WTC11 (cell line): Measurements from ENCODE around the gene EHBP1. TPM values are rescaled to one million over a fixed set of nuclear protein-coding genes. Genes with fewer than 3 reads are reported as not detected.

ENCODE experiments used
- ATAC-seq: fragments of 200-7000 bp; cut with Tn5 transposase; 2 replicates; pipeline ENCODE4 v1.10.0; 2021; ENCODE audit warnings: mild to moderate bottlenecking, moderate library complexity
- CTCF ChIA-PET: fragments of 300-600 bp; sonication (Branson Sonifier 250); formaldehyde crosslinking; loops from one replicate; lab custom pipeline; 2021; ENCODE audit warnings: antibody characterized with exemption; lab: Charles Lee
- POLR2A ChIA-PET: fragments of 350-600 bp; sonication (Branson Sonifier 250); formaldehyde crosslinking; loops from one replicate; lab custom pipeline; 2021; ENCODE audit warnings: antibody characterized with exemption; lab: Charles Lee
- DNase-seq: peaks from one replicate; pipeline ENCODE4 v3.0.0; 2021; ENCODE audit warnings: low spot score
- H3K27ac Mint-ChIP-seq: 2 replicates; pipeline ENCODE4 v1.8.0; 2021; ENCODE audit warnings: mixed read lengths
- H3K27me3 Mint-ChIP-seq: 2 replicates; pipeline ENCODE4 v1.8.0; 2021; ENCODE audit warnings: low read depth, mild to moderate bottlenecking, moderate library complexity, mixed read lengths
- H3K36me3 Mint-ChIP-seq: 2 replicates; pipeline ENCODE4 v1.8.0; 2021; ENCODE audit warnings: mixed read lengths
- H3K4me1 Mint-ChIP-seq: 2 replicates; pipeline ENCODE4 v1.8.0; 2022; ENCODE audit warnings: mixed read lengths
- H3K4me3 Mint-ChIP-seq: 2 replicates; pipeline ENCODE4 v1.8.0; 2021; ENCODE audit warnings: mild to moderate bottlenecking, moderate library complexity, mixed read lengths
- H3K9me3 Mint-ChIP-seq: 2 replicates; pipeline ENCODE4 v1.8.0; 2021; ENCODE audit warnings: mixed read lengths
- ATF6 ChIP-seq: sonication (generic); formaldehyde crosslinking; IDR thresholded peaks from 2 replicates; pipeline ENCODE4 v1.8.1; 2023; ENCODE audit warnings: mild to moderate bottlenecking, missing genetic modification reagents
- CTCF ChIP-seq: fragments of 200-600 bp; IDR thresholded peaks from 2 replicates; pipeline ENCODE4 v1.8.0; 2022; ENCODE audit warnings: antibody characterized with exemption
- ERG ChIP-seq: fragments of 250-450 bp; sonication (Bioruptor Pico); IDR thresholded peaks from 2 replicates; pipeline ENCODE4 v1.8.0; 2021; ENCODE audit warnings: mild to moderate bottlenecking
- FOXJ3 ChIP-seq: sonication (generic); formaldehyde crosslinking; IDR thresholded peaks from 2 replicates; pipeline ENCODE4 v1.9.0; 2021; ENCODE audit warnings: missing genetic modification reagents, mild to moderate bottlenecking, borderline replicate concordance
- HMGA2 ChIP-seq: fragments of 250-450 bp; sonication (Bioruptor Pico); IDR thresholded peaks from 2 replicates; pipeline ENCODE4 v1.4.0; 2021; ENCODE audit warnings: mild to moderate bottlenecking, moderate library complexity
- IRF2 ChIP-seq: sonication (generic); formaldehyde crosslinking; IDR thresholded peaks from 2 replicates; pipeline ENCODE4 v1.8.0; 2022; ENCODE audit warnings: low read depth, missing genetic modification reagents, borderline replicate concordance
- JUN ChIP-seq: sonication (generic); formaldehyde crosslinking; IDR thresholded peaks from 2 replicates; pipeline ENCODE4 v1.8.0; 2023; ENCODE audit warnings: mild to moderate bottlenecking, missing genetic modification reagents
- MLX ChIP-seq: sonication (generic); formaldehyde crosslinking; IDR thresholded peaks from 2 replicates; pipeline ENCODE4 v1.8.1; 2023; ENCODE audit warnings: mild to moderate bottlenecking, missing genetic modification reagents, moderate library complexity
- NFYB ChIP-seq: sonication (generic); formaldehyde crosslinking; conservative IDR thresholded peaks from 2 replicates; pipeline ENCODE4 v1.8.0; 2022; ENCODE audit warnings: low read depth, missing genetic modification reagents
- NR1H2 ChIP-seq: sonication (generic); formaldehyde crosslinking; IDR thresholded peaks from 2 replicates; pipeline ENCODE4 v1.9.0; 2021; ENCODE audit warnings: mild to moderate bottlenecking, moderate library complexity, missing genetic modification reagents
- NR3C1 ChIP-seq: sonication (generic); formaldehyde crosslinking; conservative IDR thresholded peaks from 2 replicates; pipeline ENCODE4 v1.8.1; 2023; ENCODE audit warnings: low read depth, mild to moderate bottlenecking, missing genetic modification reagents
- STAT6 ChIP-seq: sonication (generic); formaldehyde crosslinking; conservative IDR thresholded peaks from 2 replicates; pipeline ENCODE4 v1.8.1; 2023; ENCODE audit warnings: mild to moderate bottlenecking, low read depth, missing genetic modification reagents, moderate library complexity
- USF1 ChIP-seq: sonication (generic); formaldehyde crosslinking; IDR thresholded peaks from 2 replicates; pipeline ENCODE4 v1.8.0; 2022; ENCODE audit warnings: mild to moderate bottlenecking, missing genetic modification reagents
- USF2 ChIP-seq: sonication (generic); formaldehyde crosslinking; IDR thresholded peaks from 2 replicates; pipeline ENCODE4 v1.8.1; 2023; ENCODE audit warnings: mild to moderate bottlenecking, missing genetic modification reagents, moderate library complexity
- ZNF263 ChIP-seq: sonication (generic); formaldehyde crosslinking; IDR thresholded peaks from 2 replicates; pipeline ENCODE4 v1.8.1; 2022; ENCODE audit warnings: low read depth, mild to moderate bottlenecking, moderate library complexity, missing genetic modification reagents
- total RNA-seq: library from RNA; stranded (reverse); gene quantifications from 3 replicates; pipeline ENCODE4 v1.2.3, GENCODE V29; 2021

Gene EHBP1
- total RNA-seq, 1 experiment from 2014 or later = 36.4 TPM

GRCh38 chr2:62854600-62855514 is 149.3 kb downstream of the EHBP1 start:
- H3K27ac Mint-ChIP-seq = peak overlapping the region; percentile 6; the same call in 1 of the 2 replicates
- DNase-seq (no peak), ATAC-seq (peak; percentile 81)
- peaks cover 5% of the 10 kb centered on the region for H3K4me1 Mint-ChIP-seq
- H3K36me3 Mint-ChIP-seq = peaks cover 17% of the 10 kb centered on the region
- CTCF ChIA-PET = no interaction called here
- POLR2A ChIA-PET = no interaction called here
- no peak overlapping the region for H3K4me3 Mint-ChIP-seq
- H3K27me3 Mint-ChIP-seq = no peaks in the 10 kb centered on the region
- H3K9me3 Mint-ChIP-seq = peaks cover 8% of the 10 kb centered on the region
- no peak for TF ChIP-seq ATF6 (CRISPR knock-in tag)
- TF ChIP-seq ERG = no peak
- no peak for TF ChIP-seq HMGA2
- TF ChIP-seq NR3C1 (CRISPR knock-in tag) = no peak
- TF ChIP-seq USF2 (CRISPR knock-in tag) = no peak
- TF ChIP-seq NR1H2 (CRISPR knock-in tag) = no peak
- no peak for TF ChIP-seq CTCF
- no peak for TF ChIP-seq FOXJ3 (CRISPR knock-in tag)
- TF ChIP-seq NFYB = no peak
- TF ChIP-seq MLX (CRISPR knock-in tag) = no peak
- no peak for TF ChIP-seq STAT6
- TF ChIP-seq ZNF263 = no peak
- no peak for TF ChIP-seq IRF2 (CRISPR knock-in tag)
- no peak for TF ChIP-seq JUN (CRISPR knock-in tag)
- TF ChIP-seq USF1 = no peak
